Endodermal cell (in vitro differentiated cells): Measurements from ENCODE around the gene KIAA0930. TPM values are rescaled to one million over a fixed set of nuclear protein-coding genes. Genes with fewer than 3 reads are reported as not detected.

Experiments used
- DNase-seq: peaks from one replicate; pipeline ENCODE4 v3.0.0-alpha.2; 2017
- H3K27ac ChIP-seq: 2 replicates; pipeline ENCODE4 v1.5.1; 2013; ENCODE audit warnings: mild to moderate bottlenecking, low read depth, low read length, moderate library complexity
- H3K27me3 ChIP-seq: 2 replicates; pipeline ENCODE4 v1.6.1; 2013; ENCODE audit warnings: mild to moderate bottlenecking, low read length, moderate library complexity; ENCODE audit not compliant: insufficient read depth, control insufficient read depth, poor library complexity, severe bottlenecking
- H3K36me3 ChIP-seq: 2 replicates; pipeline ENCODE4 v1.7.0; 2013; ENCODE audit warnings: mild to moderate bottlenecking, low read length, moderate library complexity; ENCODE audit not compliant: control insufficient read depth, insufficient read depth
- H3K4me1 ChIP-seq: one replicate; pipeline ENCODE4 v1.7.0; 2013; ENCODE audit warnings: low read length; ENCODE audit not compliant: control insufficient read depth, insufficient read depth
- H3K4me3 ChIP-seq: 2 replicates; pipeline ENCODE4 v1.5.1; 2013; ENCODE audit warnings: mild to moderate bottlenecking, low read length, moderate library complexity
- H3K9ac ChIP-seq: 2 replicates; pipeline ENCODE4 v1.6.1; 2013; ENCODE audit warnings: mild to moderate bottlenecking, low read length, moderate library complexity; ENCODE audit not compliant: poor library complexity, severe bottlenecking; ENCODE audit errors: extremely low read depth
- H3K9me3 ChIP-seq: 2 replicates; pipeline ENCODE4 v1.6.1; 2013; ENCODE audit warnings: mild to moderate bottlenecking, low read length, moderate library complexity; ENCODE audit not compliant: control insufficient read depth
- H3K27ac Mint-ChIP-seq: 2 replicates; pipeline ENCODE4 v1.8.0; 2020; ENCODE audit warnings: mixed read lengths
- H3K27me3 Mint-ChIP-seq: 2 replicates; pipeline ENCODE4 v1.8.0; 2021; ENCODE audit warnings: mild to moderate bottlenecking, mixed read lengths; ENCODE audit not compliant: insufficient read depth
- H3K36me3 Mint-ChIP-seq: 2 replicates; pipeline ENCODE4 v1.8.0; 2020; ENCODE audit warnings: low read depth, mixed read lengths
- H3K4me1 Mint-ChIP-seq: 2 replicates; pipeline ENCODE4 v1.8.0; 2020; ENCODE audit warnings: mixed read lengths
- H3K4me3 Mint-ChIP-seq: 2 replicates; pipeline ENCODE4 v1.8.0; 2020; ENCODE audit warnings: mild to moderate bottlenecking, moderate library complexity, mixed read lengths
- H3K9me3 Mint-ChIP-seq: 2 replicates; pipeline ENCODE4 v1.8.0; 2020; ENCODE audit warnings: mild to moderate bottlenecking, mixed read lengths
- WGBS, 2 experiments: methylation state at CpG; one replicate each; pipeline versions ENCODE4 v1.1.5 to v1.1.7; 2013; ENCODE audit warnings: missing lambda C conversion rate in 2 of 2, mixed read lengths in 1 of 2; ENCODE audit not compliant: insufficient coverage in 1 of 2, insufficient read length in 1 of 2; 5-methylcytosine and 5-hydroxymethylcytosine counted together
- total RNA-seq, 2 donors: library from RNA; stranded (reverse); fragmentation: NEBNext Ultra II Directional in 1 of 2; extraction: Animal tissue kit (Norgen Biotek cat#: 25700) in 1 of 2; gene quantifications; 2 replicates in 1 of 2; 3 replicates in 1 of 2; pipeline ENCODE4 v1.2.1, GENCODE V29; 2021
- TF ChIP-seq, protein P1 (sequence below): fragments of 200-600 bp; sonication (generic); conservative IDR thresholded peaks from 2 replicates; pipeline ENCODE4 v1.5.0; 2021; ENCODE audit warnings: antibody characterized with exemption, mild to moderate bottlenecking

The KIAA0930 gene
- total RNA-seq, 2 donors from 2014 or later, result 36.2 to 47.8 TPM

- no peaks in the 10 kb centered on the region for H3K9me3 ChIP-seq
- no peaks in the 10 kb centered on the region for H3K9me3 Mint-ChIP-seq
- H3K4me3 Mint-ChIP-seq, result no peak overlapping the region
- DNase-seq, result peak; percentile 39
- peaks cover 11% of the 10 kb centered on the region for H3K36me3 Mint-ChIP-seq
- H3K27me3 ChIP-seq, result no peaks in the 10 kb centered on the region
- peaks cover 11% of the 10 kb centered on the region for H3K36me3 ChIP-seq
- no peak overlapping the region for H3K27ac ChIP-seq
- TF ChIP-seq, protein P1, sequence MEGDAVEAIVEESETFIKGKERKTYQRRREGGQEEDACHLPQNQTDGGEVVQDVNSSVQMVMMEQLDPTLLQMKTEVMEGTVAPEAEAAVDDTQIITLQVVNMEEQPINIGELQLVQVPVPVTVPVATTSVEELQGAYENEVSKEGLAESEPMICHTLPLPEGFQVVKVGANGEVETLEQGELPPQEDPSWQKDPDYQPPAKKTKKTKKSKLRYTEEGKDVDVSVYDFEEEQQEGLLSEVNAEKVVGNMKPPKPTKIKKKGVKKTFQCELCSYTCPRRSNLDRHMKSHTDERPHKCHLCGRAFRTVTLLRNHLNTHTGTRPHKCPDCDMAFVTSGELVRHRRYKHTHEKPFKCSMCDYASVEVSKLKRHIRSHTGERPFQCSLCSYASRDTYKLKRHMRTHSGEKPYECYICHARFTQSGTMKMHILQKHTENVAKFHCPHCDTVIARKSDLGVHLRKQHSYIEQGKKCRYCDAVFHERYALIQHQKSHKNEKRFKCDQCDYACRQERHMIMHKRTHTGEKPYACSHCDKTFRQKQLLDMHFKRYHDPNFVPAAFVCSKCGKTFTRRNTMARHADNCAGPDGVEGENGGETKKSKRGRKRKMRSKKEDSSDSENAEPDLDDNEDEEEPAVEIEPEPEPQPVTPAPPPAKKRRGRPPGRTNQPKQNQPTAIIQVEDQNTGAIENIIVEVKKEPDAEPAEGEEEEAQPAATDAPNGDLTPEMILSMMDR, result no peak
- no peak overlapping the region for H3K4me3 ChIP-seq
- H3K27ac Mint-ChIP-seq, result peak overlapping the region; percentile 35
- WGBS, 2 experiments, result 92% methylated on average over 22 to 40 of the region's 40 CpGs
- H3K9ac ChIP-seq, result no peak overlapping the region
- peaks cover 29% of the 10 kb centered on the region for H3K4me1 ChIP-seq
- no peaks in the 10 kb centered on the region for H3K27me3 Mint-ChIP-seq
- peaks cover 31% of the 10 kb centered on the region for H3K4me1 Mint-ChIP-seq
Measured at GRCh38 chr22:45203150-45203951, 37.3 kb downstream of the KIAA0930 start.

DNA sequence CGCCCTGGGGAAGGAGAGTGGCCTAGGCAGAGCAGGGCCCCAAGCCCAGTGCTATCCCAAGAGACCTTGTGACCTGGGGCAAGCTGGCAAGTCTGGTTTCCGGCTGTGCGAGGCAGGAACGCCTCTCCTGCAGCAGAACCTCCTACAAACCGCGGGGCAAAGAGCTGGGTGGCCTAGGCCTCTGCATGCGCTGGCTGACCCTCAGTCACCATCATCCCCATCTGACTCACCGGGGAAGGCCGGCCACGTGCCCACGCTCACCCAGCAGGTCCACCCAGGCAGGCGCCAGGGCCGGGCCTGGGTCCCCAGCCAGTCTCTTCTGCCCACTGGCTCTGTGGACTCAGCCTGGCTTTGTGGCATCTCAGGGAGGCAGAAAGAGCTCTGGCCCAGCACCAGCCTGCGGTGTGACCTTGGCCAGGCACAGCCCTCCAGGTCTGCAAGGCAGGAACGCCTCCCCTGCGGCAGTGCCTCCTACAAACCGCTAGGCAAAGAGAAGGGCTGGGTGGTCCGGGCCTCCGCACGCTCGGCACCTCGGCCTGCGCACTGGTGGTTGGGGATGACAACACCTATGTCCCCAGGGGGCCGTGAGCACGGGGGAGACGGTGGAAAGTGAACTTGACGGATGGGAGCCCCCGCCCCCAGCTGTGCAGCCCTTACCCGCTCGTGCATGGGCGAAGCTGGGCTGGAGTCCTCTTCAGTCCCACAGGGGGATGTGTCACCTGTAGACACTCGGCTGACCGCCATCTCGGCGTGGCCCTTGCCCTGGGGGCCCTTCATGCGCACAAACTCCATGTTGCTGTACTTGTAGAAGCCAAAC, 38.2 kb downstream of the KIAA0930 start:
- H3K27ac ChIP-seq, result no peak overlapping the region
- WGBS, 2 experiments, result 90 to 91% methylated on average over 24 to 36 of the region's 36 CpGs
- Mint-ChIP-seq H3K4me3 (no peak overlapping the region), H3K27me3 (no peaks in the 10 kb centered on the region), H3K27ac (no peak overlapping the region), H3K9me3 (no peaks in the 10 kb centered on the region), H3K4me1 (peaks cover 39% of the 10 kb centered on the region), H3K36me3 (peaks cover 10% of the 10 kb centered on the region)
- H3K27me3 ChIP-seq, result no peaks in the 10 kb centered on the region
- TF ChIP-seq, protein P1, result no peak
- peak; percentile 40 for DNase-seq
- peak overlapping the region; percentile 54 for H3K9ac ChIP-seq
- H3K4me1 ChIP-seq, result peaks cover 37% of the 10 kb centered on the region
- peaks cover 11% of the 10 kb centered on the region for H3K36me3 ChIP-seq
- no peaks in the 10 kb centered on the region for H3K9me3 ChIP-seq
- H3K4me3 ChIP-seq, result no peak overlapping the region

GRCh38 chr22:45201678-45202332, 38.9 kb downstream of the KIAA0930 start:
- WGBS, 2 experiments, result 90 to 98% methylated on average over 5 to 9 of the region's 9 CpGs
- peaks cover 39% of the 10 kb centered on the region for H3K4me1 Mint-ChIP-seq
- Histone ChIP-seq H3K27me3 (no peaks in the 10 kb centered on the region), H3K4me3 (no peak overlapping the region), H3K9ac (peak overlapping the region; percentile 54), H3K27ac (peak overlapping the region; percentile 54), H3K4me1 (peaks cover 37% of the 10 kb centered on the region), H3K36me3 (peaks cover 11% of the 10 kb centered on the region), H3K9me3 (no peaks in the 10 kb centered on the region)
- peaks cover 10% of the 10 kb centered on the region for H3K36me3 Mint-ChIP-seq
- H3K9me3 Mint-ChIP-seq, result no peaks in the 10 kb centered on the region
- DNase-seq, result peak; percentile 57
- TF ChIP-seq, protein P1, result no peak
- H3K27ac Mint-ChIP-seq, result peak overlapping the region; percentile 83
- no peaks in the 10 kb centered on the region for H3K27me3 Mint-ChIP-seq
- H3K4me3 Mint-ChIP-seq, result no peak overlapping the region
